Measurements from ENCODE around the gene TFDP3.

Gene TFDP3

GRCh38 chrX:133185938-133186337, 32.2 kb downstream of the TFDP3 start:
- no peak for DNase-seq

- no peak for DNase-seq
These were observed 33.0 kb downstream of the TFDP3 start for GRCh38 chrX:133185119-133185518.

GRCh38 chrX:133183806-133184205, 34.3 kb downstream of the TFDP3 start:
- DNase-seq: no peak

- no peak for DNase-seq
These were observed 38.7 kb downstream of the TFDP3 start for GRCh38 chrX:133179500-133179899.

- DNase-seq: no peak
These were observed 41.0 kb downstream of the TFDP3 start for GRCh38 chrX:133177202-133177601.

GRCh38 chrX:133175605-133176004, 42.5 kb downstream of the TFDP3 start:
- no peak for DNase-seq

- no peak for DNase-seq
These were observed 43.0 kb downstream of the TFDP3 start for GRCh38 chrX:133175162-133175561.

- DNase-seq: no peak
These were observed 46.0 kb downstream of the TFDP3 start for GRCh38 chrX:133171962-133172708.
